ENCODE measurements around the gene RCBTB1. TPM values are rescaled to one million over a fixed set of nuclear protein-coding genes. Genes with fewer than 3 reads are reported as not detected.

RCBTB1 gene
- total and polyA plus RNA-seq, 12 donors, result 6.1 to 23.5 (median 18.2) TPM

DNA sequence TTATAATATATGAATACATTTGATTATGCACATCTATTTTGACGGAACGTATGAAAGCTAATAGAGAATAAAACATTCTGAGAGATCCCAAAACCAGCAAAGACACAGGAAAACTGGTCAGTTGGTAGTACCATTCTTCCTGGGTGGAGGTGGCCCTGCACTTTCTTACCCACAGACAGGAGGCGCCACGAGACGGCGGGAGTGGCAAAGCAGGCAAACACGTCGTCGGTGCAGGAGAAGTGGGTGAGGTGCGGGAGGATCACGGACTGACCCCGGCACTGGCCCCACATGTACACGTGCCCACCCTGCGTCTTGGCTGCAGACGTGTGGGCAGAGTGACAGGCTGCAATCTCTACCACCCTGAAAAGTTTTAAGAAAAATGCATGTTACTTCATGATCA is 36.1 kb downstream of the RCBTB1 start:
- H3K4me3 ChIP-seq, result no peak overlapping the region
- ATAC-seq (peak in 2 of 8 donors; percentile 17 to 27), DNase-seq (no peak)
- H3K36me3 ChIP-seq, result peaks cover 0 to 98% (median 28%) of the 10 kb centered on the region in 9 donors
- H3K4me1 ChIP-seq, result no peaks in the 10 kb centered on the region
- intact Hi-C loops (cut with DNase I), result no loop called here
- WGBS, 2 donors, result 84 to 89% methylated on average over 15 of the region's 15 CpGs
- no peak overlapping the region for H3K27ac ChIP-seq
- no peaks in the 10 kb centered on the region for H3K27me3 ChIP-seq
- H3K9me3 ChIP-seq, result no peaks in the 10 kb centered on the region
- TF ChIP-seq, protein P1, sequence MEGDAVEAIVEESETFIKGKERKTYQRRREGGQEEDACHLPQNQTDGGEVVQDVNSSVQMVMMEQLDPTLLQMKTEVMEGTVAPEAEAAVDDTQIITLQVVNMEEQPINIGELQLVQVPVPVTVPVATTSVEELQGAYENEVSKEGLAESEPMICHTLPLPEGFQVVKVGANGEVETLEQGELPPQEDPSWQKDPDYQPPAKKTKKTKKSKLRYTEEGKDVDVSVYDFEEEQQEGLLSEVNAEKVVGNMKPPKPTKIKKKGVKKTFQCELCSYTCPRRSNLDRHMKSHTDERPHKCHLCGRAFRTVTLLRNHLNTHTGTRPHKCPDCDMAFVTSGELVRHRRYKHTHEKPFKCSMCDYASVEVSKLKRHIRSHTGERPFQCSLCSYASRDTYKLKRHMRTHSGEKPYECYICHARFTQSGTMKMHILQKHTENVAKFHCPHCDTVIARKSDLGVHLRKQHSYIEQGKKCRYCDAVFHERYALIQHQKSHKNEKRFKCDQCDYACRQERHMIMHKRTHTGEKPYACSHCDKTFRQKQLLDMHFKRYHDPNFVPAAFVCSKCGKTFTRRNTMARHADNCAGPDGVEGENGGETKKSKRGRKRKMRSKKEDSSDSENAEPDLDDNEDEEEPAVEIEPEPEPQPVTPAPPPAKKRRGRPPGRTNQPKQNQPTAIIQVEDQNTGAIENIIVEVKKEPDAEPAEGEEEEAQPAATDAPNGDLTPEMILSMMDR (IDR thresholded peaks at IDR 0.05), result peak in 3 of 9 donors; percentile 16 to 22 (median 17)

DNA sequence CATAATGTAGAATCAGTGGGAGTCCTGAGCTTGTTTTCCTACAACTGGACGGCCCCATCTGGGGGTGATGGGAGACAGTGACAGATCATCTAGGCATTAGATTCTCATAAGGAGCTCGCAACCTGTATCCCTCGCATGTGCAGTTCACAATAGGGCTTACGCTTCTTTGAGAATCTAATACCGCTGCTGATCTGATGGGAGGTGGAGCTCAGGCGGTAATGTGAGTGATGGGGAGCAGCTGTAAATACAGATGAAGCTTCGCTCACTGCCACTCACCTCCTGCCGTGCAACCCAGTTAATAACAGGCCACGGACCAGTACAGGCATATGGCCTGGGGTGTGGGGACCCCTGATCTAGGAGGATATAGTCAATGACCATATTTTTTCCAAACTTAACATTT is 38.8 kb downstream of the RCBTB1 start:
- ATAC-seq, result no peak
- Histone ChIP-seq H3K27me3 (no peaks in the 10 kb centered on the region), H3K9me3 (no peaks in the 10 kb centered on the region), H3K4me3 (no peak overlapping the region), H3K27ac (no peak overlapping the region), H3K36me3 (peaks cover 0 to 100% (median 33%) of the 10 kb centered on the region in 9 donors), H3K4me1 (no peaks in the 10 kb centered on the region)
- WGBS, 2 donors, result 92 to 98% methylated on average over 9 of the region's 9 CpGs
- intact Hi-C loops (cut with DNase I), result no loop called here
- DNase-seq, result no peak
- TF ChIP-seq, protein P1 (IDR thresholded peaks at IDR 0.05), result no peak

DNA sequence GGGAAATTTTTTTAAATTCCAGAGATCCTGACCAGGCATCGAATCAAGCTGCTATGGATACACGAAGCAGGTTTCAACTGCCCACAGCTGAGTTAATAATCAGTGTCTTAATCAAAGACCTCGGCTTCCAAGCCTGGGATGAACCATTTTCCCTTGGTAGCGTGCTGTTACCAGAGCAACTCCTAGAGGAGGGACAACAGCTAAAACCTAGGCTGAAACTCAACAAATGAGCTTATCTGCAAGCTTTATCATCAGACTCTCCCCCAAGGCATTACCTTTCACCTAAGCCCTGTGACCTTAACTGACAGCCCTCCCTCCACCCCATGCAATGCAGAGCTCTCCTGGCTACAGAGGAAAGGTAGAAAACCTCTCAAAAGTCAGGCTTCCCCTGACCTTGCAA is 39.7 kb downstream of the RCBTB1 start:
- DNase-seq, result no peak
- H3K9me3 ChIP-seq, result no peaks in the 10 kb centered on the region
- no peak for ATAC-seq
- TF ChIP-seq, protein P1 (IDR thresholded peaks at IDR 0.05), result no peak
- peaks cover 0 to 100% (median 33%) of the 10 kb centered on the region in 9 donors for H3K36me3 ChIP-seq
- H3K4me3 ChIP-seq, result no peak overlapping the region
- H3K4me1 ChIP-seq, result peaks cover 0 to 4% (median 0%) of the 10 kb centered on the region in 9 donors
- no peak overlapping the region for H3K27ac ChIP-seq
- H3K27me3 ChIP-seq, result no peaks in the 10 kb centered on the region
- intact Hi-C loops (cut with DNase I), result no loop called here
- 87 to 88% methylated on average over 4 of the region's 4 CpGs for WGBS, 2 donors

DNA sequence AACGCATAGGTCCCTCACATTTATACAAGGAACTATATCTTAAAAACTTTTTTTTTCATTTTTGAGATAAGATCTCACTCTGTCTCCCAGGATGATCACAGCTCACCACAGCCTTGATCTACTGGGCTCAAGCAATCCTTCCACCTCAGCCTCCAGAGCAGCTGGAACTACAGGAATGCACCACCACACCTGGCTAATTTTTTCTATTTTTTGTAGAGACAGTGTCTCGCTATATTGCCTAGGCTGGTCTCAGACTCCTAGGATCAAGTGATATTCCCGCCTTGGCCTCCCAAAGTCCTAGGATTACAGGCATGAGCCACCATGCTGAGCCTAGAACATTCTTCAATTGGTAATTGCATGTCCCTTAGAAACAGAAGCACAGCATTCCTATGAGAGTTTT is 41.7 kb downstream of the RCBTB1 start:
- TF ChIP-seq, protein P1 (IDR thresholded peaks at IDR 0.05), result no peak
- Histone ChIP-seq H3K27me3 (no peaks in the 10 kb centered on the region), H3K9me3 (no peaks in the 10 kb centered on the region), H3K36me3 (peaks cover 0 to 99% (median 39%) of the 10 kb centered on the region in 9 donors), H3K27ac (no peak overlapping the region), H3K4me3 (no peak overlapping the region), H3K4me1 (peaks cover 0 to 15% (median 8%) of the 10 kb centered on the region in 9 donors)
- intact Hi-C loops (cut with DNase I), result no loop called here
- WGBS, 2 donors, result 94 to 97% methylated on average over 3 of the region's 3 CpGs
- DNase-seq (no peak), ATAC-seq (no peak)

Measured in heart right ventricle (tissue), 16 donors.